HL-60 (cell line): ENCODE measurements around the gene FHL1.
"Not testable (repeated sequence)": the region's sequence is repeated elsewhere in the genome, so short reads cannot be mapped to it uniquely, and the experiment has no call there.

ENCODE experiments used
- DNase-seq, 2 experiments: peaks; one replicate each; pipeline ENCODE4 v3.0.0-alpha.2; 2010 to 2020; ENCODE audit warnings: low read depth in 1 of 2, low spot score in 1 of 2
- H3K27ac ChIP-seq: fragments of 250-450 bp; sonication (Bioruptor Pico); replicated peaks from 2 replicates; pipeline ENCODE4 v1.5.1; 2020; ENCODE audit warnings: mild to moderate bottlenecking, moderate library complexity
- H3K27me3 ChIP-seq: fragments of 250-450 bp; sonication (Bioruptor Pico); 2 replicates; pipeline ENCODE4 v1.5.1; 2021; ENCODE audit warnings: mild to moderate bottlenecking, moderate library complexity; ENCODE audit not compliant: insufficient read depth, poor library complexity, severe bottlenecking
- H3K4me3 ChIP-seq: replicated peaks from 2 replicates; pipeline ENCODE4 v1.5.1; 2011; ENCODE audit warnings: mild to moderate bottlenecking, control low read depth, low read length; ENCODE audit not compliant: insufficient read depth
- CTCF ChIP-seq: IDR thresholded peaks from one replicate; pipeline ENCODE4 v1.5.1; 2011; ENCODE audit warnings: low read length, control low read depth, inconsistent platforms; ENCODE audit not compliant: insufficient read depth
- GABPA ChIP-seq: IDR thresholded peaks from 2 replicates; pipeline ENCODE4 v1.6.1; 2012; ENCODE audit warnings: low read depth
- POLR2AphosphoS5 ChIP-seq: IDR thresholded peaks from 2 replicates; pipeline ENCODE4 v1.6.1; 2012; ENCODE audit warnings: low read depth
- SPI1 ChIP-seq: IDR thresholded peaks from 2 replicates; pipeline ENCODE4 v1.6.1; 2012; ENCODE audit warnings: low read depth, mild to moderate bottlenecking, borderline replicate concordance
- TF ChIP-seq, protein P1 (sequence below): IDR thresholded peaks from 2 replicates; pipeline ENCODE4 v1.6.1; 2012; ENCODE audit warnings: low read depth; ENCODE audit not compliant: insufficient replicate concordance

FHL1 gene

GRCh38 chrX:136227948-136228838 lies 80.9 kb downstream of the FHL1 start:
- no peak overlapping the region for H3K4me3 ChIP-seq
- no peak for DNase-seq
- TF ChIP-seq GABPA = no peak
- TF ChIP-seq POLR2AphosphoS5 = no peak
- no peak for TF ChIP-seq SPI1
- TF ChIP-seq CTCF = no peak
- no peaks in the 10 kb centered on the region for H3K27me3 ChIP-seq
- no peak overlapping the region for H3K27ac ChIP-seq

DNA sequence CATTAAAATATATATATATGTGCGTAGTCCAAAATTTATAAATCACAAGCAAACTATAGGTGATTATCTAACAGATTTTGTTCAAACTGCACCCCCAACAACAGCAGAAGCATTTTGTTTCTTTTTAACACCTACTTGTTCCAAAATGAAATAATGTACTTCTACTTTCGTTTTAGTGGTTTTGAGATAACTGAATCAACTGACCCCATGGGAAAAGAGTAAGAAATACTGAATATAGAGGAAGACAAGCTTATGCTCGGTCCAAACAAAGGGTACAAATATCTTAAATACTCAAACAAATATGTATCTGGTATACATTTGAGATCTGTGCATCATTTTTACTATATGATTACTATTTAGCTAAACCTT lies 81.5 kb downstream of the FHL1 start:
- Histone ChIP-seq H3K27ac (no peak overlapping the region), H3K4me3 (no peak overlapping the region), H3K27me3 (no peaks in the 10 kb centered on the region)
- no peak for DNase-seq
- TF ChIP-seq, protein P1, sequence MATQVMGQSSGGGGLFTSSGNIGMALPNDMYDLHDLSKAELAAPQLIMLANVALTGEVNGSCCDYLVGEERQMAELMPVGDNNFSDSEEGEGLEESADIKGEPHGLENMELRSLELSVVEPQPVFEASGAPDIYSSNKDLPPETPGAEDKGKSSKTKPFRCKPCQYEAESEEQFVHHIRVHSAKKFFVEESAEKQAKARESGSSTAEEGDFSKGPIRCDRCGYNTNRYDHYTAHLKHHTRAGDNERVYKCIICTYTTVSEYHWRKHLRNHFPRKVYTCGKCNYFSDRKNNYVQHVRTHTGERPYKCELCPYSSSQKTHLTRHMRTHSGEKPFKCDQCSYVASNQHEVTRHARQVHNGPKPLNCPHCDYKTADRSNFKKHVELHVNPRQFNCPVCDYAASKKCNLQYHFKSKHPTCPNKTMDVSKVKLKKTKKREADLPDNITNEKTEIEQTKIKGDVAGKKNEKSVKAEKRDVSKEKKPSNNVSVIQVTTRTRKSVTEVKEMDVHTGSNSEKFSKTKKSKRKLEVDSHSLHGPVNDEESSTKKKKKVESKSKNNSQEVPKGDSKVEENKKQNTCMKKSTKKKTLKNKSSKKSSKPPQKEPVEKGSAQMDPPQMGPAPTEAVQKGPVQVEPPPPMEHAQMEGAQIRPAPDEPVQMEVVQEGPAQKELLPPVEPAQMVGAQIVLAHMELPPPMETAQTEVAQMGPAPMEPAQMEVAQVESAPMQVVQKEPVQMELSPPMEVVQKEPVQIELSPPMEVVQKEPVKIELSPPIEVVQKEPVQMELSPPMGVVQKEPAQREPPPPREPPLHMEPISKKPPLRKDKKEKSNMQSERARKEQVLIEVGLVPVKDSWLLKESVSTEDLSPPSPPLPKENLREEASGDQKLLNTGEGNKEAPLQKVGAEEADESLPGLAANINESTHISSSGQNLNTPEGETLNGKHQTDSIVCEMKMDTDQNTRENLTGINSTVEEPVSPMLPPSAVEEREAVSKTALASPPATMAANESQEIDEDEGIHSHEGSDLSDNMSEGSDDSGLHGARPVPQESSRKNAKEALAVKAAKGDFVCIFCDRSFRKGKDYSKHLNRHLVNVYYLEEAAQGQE = no peak
- TF ChIP-seq SPI1 (no peak), POLR2AphosphoS5 (no peak), CTCF (no peak), GABPA (no peak)

- TF ChIP-seq POLR2AphosphoS5 (no peak), SPI1 (no peak), GABPA (no peak), CTCF (no peak)
- TF ChIP-seq, protein P1 = no peak
- Histone ChIP-seq H3K27ac (no peak overlapping the region), H3K27me3 (no peaks in the 10 kb centered on the region), H3K4me3 (no peak overlapping the region)
- no peak for DNase-seq
Observed at GRCh38 chrX:136237074-136237473, 89.7 kb downstream of the FHL1 start.

DNA sequence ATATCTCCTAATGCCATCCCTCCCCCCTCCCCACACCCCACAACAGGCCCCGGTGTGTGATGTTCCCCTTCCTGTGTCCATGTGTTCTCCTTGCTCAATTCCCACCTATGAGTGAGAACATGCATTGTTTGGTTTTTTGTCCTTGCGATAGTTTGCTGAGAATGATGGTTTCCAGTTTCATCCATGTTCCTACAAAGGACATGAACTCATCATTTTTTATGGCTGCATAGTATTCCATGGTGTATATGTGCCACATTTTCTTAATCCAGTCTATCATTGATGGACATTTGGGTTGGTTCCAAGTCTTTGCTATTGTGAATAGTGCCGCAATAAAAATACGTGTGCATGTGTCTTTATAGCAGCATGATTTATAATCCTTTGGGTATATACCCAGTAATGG lies 90.5 kb downstream of the FHL1 start:
- not testable (repeated sequence) for DNase-seq, H3K27ac ChIP-seq, H3K27me3 ChIP-seq, H3K4me3 ChIP-seq
